Pons (tissue), 1 donor: ENCODE data around the gene ARMCX4.
"Not testable (repeated sequence)": the region's sequence is repeated elsewhere in the genome, so short reads cannot be mapped to it uniquely, and the experiment has no call there.

Source experiments
- DNase-seq: peaks from one replicate; pipeline ENCODE4 v3.0.0-alpha.2; 2016; ENCODE audit warnings: low spot score

ARMCX4 gene

GRCh38 chrX:101485212-101485949 is at the start of gene ARMCX4:
TSS of gene ARMCX4 (plus strand) at chrX:101485456. CDS start at chrX:101488590, 3,134 bp downstream.
- peak; percentile 31 for DNase-seq

DNA sequence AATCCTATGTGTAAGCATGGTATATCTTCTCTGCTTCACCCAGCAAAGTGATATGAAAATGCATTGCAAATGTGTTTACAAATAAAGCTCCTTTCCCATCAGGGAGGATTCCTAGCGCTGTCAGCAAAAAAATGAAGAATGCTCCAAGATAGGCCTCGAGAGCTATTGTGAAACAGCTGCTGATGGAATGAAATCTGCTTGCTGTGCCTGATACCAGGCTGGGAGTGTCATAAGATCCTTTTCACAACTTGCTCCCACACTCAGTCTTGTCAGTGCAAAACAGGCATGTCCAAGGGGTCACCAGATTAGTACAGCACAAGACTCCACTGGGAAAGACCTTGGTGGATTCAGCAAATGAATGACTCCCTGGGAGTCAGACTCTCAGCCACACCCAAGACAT is 43.2 kb upstream of the ARMCX4 start:
- no peak for DNase-seq

DNA sequence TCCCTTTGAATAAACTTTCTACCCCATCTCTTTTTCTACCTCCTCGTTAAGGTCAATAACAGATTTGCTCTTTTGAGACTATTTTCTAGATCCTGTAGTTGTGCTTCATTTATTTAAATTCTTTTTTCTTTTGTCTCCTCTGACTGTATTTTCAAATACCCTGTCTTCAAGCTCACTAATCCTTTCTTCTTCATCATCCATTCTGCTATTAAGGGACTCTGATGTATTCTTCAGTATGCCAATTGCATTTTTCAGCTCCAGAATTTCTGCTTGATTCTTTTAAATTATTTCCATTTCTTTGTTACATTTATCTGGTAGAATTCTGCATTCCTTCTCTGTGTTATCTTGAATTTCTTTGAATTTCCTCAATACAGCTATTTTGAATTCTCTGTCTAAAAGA is 36.0 kb upstream of the ARMCX4 start:
- no peak for DNase-seq

DNA sequence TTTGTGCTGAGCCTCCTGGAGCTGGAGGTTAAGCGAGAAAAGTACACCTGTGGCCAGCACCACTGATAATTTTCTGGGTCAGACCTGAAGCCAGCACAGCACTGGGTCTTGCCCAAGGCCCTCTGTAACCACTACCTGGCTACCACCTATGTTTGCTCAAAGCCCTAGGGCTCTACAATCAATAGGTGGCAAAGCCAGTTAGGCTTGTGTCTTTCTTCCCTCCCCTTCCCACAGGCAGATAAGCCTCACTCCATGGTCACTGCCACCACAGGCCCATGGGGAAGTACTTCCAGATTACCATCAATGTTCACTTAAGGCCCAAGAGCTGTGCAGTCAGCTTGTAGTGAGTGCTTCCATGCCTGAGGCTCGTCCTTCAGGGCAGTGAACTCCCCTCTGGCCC is 35.2 kb upstream of the ARMCX4 start:
- DNase-seq = no peak

DNA sequence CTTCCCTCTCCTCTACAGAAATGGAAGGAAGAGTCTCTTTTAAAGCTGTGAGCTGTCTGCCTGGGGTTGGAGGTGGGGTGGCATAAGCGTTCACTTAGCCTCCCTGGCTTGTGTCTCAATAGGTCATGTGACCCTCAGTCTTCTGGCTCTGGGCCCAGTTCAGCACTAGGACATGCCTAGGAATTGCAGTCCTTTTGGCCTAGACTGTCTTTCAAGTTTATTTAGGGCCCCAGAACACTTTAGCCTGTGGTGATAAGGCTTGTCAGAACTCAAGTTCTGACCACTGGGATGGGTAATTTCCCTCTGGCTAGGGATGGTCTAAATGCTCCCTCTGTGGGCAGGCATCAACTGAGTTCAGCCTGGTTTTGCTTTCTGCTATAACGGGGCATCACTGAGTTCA is 34.3 kb upstream of the ARMCX4 start:
- DNase-seq = no peak

DNA sequence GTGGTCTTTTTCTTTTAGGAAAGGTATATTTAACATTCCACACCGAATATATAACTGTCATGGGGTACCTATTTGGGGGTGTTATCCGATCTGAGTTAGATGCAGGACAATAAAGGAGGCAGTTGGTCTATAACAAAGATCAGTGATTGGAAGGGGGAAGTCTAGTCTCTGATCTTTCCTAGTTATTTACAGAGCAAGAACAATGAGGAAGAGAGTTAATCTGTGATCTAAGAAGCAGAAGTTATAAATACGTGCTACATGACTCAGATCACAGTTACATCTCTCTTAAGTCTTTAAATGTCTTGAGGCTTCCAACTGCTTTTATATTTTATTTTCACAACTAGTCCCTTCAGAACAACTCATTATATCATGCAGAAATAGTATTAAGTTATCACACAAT is 33.2 kb upstream of the ARMCX4 start:
- DNase-seq = peak; percentile 1

- DNase-seq = no peak
Measured at GRCh38 chrX:101460669-101461068, 24.6 kb upstream of the ARMCX4 start.

GRCh38 chrX:101462892-101463291 is 22.4 kb upstream of the ARMCX4 start:
- peak; percentile 12 for DNase-seq

GRCh38 chrX:101478366-101478765 is 6.9 kb upstream of the ARMCX4 start:
- no peak for DNase-seq

GRCh38 chrX:101482296-101482695 is 3.0 kb upstream of the ARMCX4 start:
- DNase-seq = no peak

- DNase-seq = no peak
Measured at GRCh38 chrX:101483705-101484104, 1.6 kb upstream of the ARMCX4 start.

- no peak for DNase-seq
Measured at GRCh38 chrX:101484135-101484534, 1.1 kb upstream of the ARMCX4 start.

DNA sequence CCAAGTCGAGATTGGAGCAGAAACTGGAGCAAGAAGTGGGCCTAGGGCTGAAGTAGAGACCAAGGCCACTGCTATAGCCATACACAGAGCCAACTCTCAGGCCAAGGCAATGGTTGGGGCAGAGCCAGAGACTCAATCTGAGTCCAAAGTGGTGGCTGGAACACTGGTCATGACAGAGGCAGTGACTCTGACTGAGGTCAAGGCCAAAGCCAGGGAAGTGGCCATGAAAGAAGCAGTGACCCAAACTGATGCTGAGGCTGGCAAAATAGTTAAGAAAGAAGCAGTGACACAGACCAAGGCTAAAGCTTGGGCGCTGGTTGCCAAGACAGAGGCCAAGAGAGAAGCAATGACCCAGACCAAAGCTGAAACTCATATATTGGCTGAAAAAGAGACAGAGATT is 3.5 kb downstream of the ARMCX4 start:
- no peak for DNase-seq

GRCh38 chrX:101491943-101492342 is 6.7 kb downstream of the ARMCX4 start:
- DNase-seq = no peak

GRCh38 chrX:101493225-101493624 is 8.0 kb downstream of the ARMCX4 start:
- no peak for DNase-seq

DNA sequence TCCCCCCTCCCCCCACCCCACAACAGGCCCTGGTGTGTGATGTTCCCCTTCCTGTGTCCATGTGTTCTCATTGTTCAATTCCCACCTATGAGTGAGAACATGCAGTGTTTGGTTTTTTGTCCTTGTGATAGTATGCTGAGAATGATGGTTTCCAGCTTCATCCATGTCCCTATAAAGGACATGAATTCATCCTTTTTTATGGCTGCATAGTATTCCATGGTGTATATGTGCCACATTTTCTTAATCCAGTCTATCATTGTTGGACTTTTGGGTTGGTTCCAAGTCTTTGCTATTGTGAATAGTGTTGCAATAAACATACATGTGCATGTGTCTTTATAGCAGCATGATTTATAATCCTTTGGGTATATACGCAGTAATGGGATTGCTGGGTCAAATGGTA is 17.7 kb downstream of the ARMCX4 start:
- not testable (repeated sequence) for DNase-seq

DNA sequence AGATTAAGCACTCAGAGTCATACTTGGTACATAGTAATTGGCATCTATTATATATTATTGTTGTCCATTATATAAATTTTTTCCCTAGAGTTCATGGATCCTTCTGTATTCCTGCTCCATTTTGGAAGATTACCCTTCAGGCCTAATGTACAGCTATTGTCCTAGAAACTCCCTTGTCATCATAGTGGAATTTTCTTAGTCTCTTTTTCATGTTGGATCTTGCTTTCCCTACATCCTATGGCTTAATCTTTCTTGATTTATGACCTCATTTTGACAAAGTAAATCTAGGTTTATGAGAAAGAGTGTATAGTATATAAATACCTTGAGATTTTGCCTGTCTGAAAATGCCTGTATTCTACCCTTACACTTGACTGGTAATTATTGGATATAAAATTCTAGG is 22.1 kb downstream of the ARMCX4 start:
- no peak for DNase-seq

- DNase-seq = no peak
Measured at GRCh38 chrX:101507986-101508385, 22.7 kb downstream of the ARMCX4 start.

DNA sequence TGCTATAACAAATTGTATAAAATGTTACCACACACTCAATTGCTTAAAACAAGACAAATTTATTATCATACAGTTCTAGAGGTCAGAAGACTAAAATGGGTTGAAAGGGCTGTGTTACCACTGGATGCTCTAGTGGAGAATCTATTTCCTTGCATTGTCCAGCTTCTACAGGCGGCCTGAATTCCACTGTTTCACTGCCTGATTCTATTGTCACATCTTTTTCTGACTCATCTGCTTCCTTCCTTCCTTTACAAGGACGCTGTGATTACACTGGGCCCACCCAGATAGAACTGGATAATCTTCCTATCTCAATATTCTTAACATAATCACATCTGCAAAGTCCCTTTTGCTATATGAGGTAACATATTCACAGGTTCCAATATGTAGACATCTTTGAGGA is 45.7 kb downstream of the ARMCX4 start:
- no peak for DNase-seq
